D721Med (cell line): Measurements from ENCODE around the gene RPL21.

Source experiments
- DNase-seq: peaks from one replicate; pipeline ENCODE4 v3.0.0; 2011; ENCODE audit warnings: low spot score; ENCODE audit not compliant: insufficient read length
- FAIRE-seq: peaks from 2 replicates; lab custom pipeline; 2011; peaks lifted over from hg19 to GRCh38; lab: Jason Lieb, UNC
- TF ChIP-seq, protein P1 (sequence below): IDR thresholded peaks from 2 replicates; pipeline ENCODE4 v1.5.1; 2012; ENCODE audit warnings: mild to moderate bottlenecking, control low read depth; ENCODE audit not compliant: insufficient read depth; ENCODE audit errors: missing control alignments

Gene RPL21

DNA sequence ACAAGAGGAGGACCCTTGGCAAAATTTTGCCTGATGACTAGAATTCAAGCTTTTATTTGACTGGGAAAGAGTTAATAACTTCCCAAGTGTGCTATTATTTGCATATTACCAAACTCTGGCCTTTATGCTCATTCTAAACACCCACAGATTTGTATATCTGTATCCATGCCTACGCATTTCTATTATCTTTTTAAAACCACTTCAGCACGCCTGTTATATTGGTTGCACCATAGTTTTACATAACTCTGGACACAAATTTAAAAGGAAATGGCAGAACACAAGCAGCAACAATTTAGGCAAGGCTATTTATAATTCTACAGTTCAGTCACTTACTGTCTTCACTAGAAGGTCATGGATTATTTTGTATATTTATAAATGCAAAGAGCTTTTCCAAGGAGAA, 15.6 kb downstream of the RPL21 start:
- FAIRE-seq (no peak), DNase-seq (no peak)
- TF ChIP-seq, protein P1, sequence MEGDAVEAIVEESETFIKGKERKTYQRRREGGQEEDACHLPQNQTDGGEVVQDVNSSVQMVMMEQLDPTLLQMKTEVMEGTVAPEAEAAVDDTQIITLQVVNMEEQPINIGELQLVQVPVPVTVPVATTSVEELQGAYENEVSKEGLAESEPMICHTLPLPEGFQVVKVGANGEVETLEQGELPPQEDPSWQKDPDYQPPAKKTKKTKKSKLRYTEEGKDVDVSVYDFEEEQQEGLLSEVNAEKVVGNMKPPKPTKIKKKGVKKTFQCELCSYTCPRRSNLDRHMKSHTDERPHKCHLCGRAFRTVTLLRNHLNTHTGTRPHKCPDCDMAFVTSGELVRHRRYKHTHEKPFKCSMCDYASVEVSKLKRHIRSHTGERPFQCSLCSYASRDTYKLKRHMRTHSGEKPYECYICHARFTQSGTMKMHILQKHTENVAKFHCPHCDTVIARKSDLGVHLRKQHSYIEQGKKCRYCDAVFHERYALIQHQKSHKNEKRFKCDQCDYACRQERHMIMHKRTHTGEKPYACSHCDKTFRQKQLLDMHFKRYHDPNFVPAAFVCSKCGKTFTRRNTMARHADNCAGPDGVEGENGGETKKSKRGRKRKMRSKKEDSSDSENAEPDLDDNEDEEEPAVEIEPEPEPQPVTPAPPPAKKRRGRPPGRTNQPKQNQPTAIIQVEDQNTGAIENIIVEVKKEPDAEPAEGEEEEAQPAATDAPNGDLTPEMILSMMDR, result no peak

DNA sequence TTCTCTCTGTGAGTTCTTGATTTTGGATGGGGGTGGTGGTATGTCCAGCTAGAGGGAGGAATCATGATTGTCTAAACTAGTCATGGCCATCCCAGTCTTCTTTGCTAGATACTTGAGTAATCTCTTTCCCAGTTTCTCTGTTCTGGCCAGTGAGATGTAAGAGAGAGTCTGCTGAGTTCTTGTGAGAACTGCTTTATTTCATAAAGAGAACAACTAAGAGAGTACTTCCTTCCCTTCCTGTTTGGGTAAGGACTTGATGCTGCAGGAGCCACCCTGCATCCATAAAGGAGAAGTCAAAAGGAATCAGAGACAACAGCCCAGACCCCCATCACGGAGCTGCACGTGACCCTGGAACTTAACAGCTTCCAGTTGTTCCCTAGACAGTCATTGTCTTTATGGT, 16.2 kb downstream of the RPL21 start:
- DNase-seq (no peak), FAIRE-seq (no peak)
- TF ChIP-seq, protein P1, result no peak

DNA sequence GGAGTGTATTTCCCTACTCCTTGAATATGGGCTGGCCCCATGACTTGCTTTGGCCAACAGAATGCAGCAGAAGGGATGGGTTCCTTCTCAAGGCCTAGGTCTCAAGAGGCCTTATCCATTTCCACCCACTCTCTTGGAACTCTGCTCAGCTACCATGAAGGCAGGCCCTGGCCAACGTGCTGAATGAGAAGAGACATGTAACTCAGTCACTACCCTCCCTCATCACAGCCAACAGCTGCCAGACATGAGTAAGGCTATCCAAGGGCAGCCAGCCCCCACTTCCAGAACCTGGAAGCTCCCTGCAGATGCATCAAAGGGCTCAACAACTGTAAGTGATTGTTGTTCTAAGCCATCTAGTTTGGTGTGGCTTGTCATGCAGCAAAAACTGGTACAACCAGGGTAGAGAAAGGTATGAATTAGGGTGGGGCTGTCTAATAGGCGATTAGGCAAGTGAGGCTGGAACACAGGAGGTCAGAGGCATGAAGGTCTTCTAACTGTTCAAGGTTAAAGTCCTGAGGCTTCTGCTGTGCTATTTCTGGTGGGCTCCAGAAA, 17.8 kb downstream of the RPL21 start:
- TF ChIP-seq, protein P1, result no peak
- FAIRE-seq (no peak), DNase-seq (no peak)

DNA sequence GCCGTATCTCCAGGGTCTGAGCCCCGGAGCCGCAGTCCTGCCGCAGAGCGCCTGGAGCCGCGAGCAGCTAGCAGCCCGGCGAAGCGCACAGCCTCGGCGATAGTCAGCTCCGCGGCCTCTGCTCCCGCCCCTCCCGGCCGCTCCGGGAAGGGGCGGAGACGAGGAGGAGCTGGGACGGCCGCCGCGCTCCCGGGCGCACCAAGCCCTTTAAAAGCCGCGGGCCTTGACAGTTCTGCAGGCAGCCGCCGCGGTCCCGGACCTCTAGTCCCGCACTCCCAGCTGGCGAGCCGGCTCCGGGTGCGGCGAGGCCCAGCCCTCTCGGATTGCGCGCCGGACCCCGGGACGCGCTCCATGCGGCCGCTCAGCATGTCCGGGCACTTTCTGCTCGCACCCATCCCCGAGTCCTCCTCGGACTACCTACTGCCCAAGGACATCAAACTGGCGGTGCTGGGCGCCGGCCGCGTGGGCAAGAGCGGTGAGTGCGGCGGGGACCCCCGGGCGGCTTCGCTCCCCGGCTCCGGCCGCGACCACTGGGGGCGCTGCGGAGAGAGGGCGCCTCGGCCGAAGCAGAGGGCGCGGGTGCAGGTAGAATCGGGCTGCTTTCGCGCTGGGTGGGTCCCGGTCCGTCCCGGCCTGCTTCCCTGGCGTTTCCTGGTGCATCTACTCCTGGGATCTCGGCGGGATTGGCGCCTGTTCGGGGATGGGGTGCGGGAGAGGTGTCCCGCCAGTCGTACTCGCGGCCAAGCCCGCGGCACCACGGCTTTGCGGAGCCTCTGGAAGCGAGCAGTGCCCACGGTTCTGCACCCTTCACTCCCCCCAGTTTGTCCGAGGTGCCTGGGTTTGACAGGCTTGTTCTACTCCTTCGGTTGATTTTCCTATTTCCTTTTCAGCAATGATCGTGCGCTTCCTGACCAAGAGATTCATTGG, 19.5 kb downstream of the RPL21 start, which contains the start of gene RASL11A:
TSS of gene RASL11A (plus strand) at position 237 of the 927 bp plus-strand sequence. CDS start at position 352, 115 bp downstream.
- DNase-seq (peak; percentile 67), FAIRE-seq (no peak)
- TF ChIP-seq, protein P1, result peak; percentile 52

DNA sequence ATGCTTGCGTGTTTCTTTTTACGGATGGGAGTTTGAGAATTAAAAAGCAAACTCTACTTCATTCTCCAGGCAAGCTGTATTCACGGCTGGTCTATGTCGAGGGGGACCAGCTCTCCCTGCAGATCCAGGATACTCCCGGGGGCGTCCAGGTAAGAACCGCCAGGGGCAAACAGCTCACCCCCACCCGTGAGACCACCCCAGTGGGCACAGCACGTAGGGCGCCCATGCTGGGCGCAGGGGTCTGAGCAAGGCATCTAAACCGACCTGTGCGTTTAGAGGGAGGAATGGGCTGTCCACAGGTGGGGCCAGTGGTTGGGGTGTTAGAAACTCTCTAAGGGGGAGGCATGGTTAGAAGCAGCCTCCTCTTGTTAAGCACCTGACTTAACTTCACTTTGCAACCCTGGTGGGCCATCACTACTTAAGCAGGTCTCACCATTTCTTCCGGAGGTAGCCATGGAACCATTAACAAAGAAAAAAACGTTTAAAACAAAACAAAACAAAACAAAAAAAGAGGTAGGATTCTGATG, 20.3 kb downstream of the RPL21 start:
- FAIRE-seq, result no peak
- no peak for DNase-seq
- TF ChIP-seq, protein P1, result no peak

DNA sequence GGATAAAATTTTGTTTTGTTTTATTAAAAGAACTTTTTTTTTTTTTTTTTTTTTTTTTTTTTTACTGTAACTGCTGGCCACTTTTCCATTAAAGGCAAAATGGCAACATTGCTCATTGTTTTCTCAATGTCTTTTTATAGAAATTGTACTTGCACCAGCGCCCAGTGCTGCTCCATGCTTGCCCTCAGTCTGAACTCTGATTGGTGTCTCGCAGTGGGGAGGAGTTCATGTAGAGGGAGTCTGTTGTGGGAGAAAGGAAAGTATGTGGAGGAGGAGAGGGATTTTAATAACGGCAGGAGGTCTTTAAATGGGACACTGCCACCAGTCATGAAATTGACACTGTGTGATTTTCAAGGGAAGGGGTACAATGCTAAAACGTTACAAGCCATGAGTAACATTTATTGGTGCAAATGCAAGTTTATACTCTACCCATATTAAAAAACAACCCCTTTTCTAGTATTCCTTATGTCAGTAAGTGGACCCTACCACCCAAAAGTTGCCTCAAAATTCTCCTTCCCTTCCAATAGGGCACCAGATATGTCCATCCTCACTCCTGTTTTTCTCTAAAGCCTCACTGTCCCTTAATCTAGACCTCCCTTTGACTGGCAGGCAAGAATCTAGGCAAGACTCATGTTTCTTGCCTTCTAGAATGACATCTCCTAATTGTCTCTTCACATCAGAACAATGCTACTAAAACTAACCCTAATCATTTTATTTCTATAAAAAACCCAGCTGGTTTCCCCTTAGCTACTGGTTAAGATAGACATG, 22.5 kb downstream of the RPL21 start:
- TF ChIP-seq, protein P1, result no peak
- FAIRE-seq (no peak), DNase-seq (no peak)
